Measurements from ENCODE around the gene METAP2. TPM values are rescaled to one million over a fixed set of nuclear protein-coding genes. Genes with fewer than 3 reads are reported as not detected.

METAP2 gene
- total RNA-seq, 1 experiment from 2014 or later, result 86.1 TPM

DNA sequence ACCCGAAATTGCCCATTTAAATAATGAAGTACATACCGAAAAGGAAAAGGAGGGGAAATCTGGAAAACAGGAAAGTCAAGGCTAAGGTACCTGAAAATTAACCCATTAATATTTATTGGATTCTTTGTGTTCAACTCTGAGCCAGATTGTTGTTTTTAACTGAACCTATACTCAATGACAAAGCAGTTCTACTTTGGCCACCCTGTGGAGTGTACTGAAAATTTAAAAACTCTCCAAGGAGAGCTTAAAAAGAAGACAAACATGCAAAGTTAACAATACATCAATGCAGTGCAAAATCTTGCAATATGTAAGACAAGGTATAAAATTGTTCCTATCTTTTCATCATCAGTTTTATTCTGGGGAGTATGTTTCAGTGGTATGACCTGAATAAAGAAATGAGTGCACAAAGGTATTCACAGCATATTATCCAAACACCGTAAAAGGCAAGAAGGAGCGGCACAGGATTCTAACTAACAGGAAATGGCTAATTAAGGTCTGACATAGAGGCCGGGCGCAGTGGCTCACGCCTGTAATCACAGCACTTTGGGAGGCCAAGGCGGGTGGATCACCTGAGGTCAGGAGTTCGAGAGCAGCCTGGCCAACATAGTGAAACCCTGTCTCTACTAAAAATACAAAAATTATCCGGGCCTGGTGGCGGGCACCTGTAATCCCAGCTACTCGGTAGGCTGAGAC is 75.6 kb downstream of the METAP2 start:
- BruUV-seq (replicated peaks), result no TSS peak
- ATAC-seq (no peak), DNase-seq (ENCODE audit: low read depth, low spot score) (no peak)
- POLR2A ChIA-PET, result no interaction called here
- Histone ChIP-seq H3K4me3 (ENCODE audit: low read depth in 2 of 2, low read length in 2 of 2) (no peak overlapping the region), H3K4me1 (ENCODE audit: control insufficient read depth, insufficient read depth, low read length) (no peaks in the 10 kb centered on the region), H3K27ac (ENCODE audit: low read length) (no peak overlapping the region), H3K36me3 (ENCODE audit: control insufficient read depth, insufficient read depth, low read length) (no peaks in the 10 kb centered on the region), H3K27me3 (ENCODE audit: control insufficient read depth, insufficient read depth, low read length) (peaks cover 12% of the 10 kb centered on the region; the same call in 1 of the 2 replicates), H3K9me3 (ENCODE audit: control insufficient read depth, insufficient read depth, low read depth, low read length) (peaks cover 6% of the 10 kb centered on the region; the same call in 1 of the 2 replicates)
- intact Hi-C loops (cut with micrococcal nuclease; ENCODE audit: unreplicated experiment), result no loop called here
- CTCF ChIA-PET, result no interaction called here
- in situ Hi-C loops (cut with HindIII; ENCODE audit: low pct_unique_long_range_greater_than_20kb, low sequenced_read_pairs), result no loop called here
- TF ChIP-seq, protein P1, sequence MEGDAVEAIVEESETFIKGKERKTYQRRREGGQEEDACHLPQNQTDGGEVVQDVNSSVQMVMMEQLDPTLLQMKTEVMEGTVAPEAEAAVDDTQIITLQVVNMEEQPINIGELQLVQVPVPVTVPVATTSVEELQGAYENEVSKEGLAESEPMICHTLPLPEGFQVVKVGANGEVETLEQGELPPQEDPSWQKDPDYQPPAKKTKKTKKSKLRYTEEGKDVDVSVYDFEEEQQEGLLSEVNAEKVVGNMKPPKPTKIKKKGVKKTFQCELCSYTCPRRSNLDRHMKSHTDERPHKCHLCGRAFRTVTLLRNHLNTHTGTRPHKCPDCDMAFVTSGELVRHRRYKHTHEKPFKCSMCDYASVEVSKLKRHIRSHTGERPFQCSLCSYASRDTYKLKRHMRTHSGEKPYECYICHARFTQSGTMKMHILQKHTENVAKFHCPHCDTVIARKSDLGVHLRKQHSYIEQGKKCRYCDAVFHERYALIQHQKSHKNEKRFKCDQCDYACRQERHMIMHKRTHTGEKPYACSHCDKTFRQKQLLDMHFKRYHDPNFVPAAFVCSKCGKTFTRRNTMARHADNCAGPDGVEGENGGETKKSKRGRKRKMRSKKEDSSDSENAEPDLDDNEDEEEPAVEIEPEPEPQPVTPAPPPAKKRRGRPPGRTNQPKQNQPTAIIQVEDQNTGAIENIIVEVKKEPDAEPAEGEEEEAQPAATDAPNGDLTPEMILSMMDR (IDR thresholded peaks at IDR 0.05), result no peak
- no peak for TF ChIP-seq POLR2AphosphoS5 (IDR thresholded peaks at IDR 0.05; ENCODE audit: low read depth, low read length)
- TF ChIP-seq, protein P2, sequence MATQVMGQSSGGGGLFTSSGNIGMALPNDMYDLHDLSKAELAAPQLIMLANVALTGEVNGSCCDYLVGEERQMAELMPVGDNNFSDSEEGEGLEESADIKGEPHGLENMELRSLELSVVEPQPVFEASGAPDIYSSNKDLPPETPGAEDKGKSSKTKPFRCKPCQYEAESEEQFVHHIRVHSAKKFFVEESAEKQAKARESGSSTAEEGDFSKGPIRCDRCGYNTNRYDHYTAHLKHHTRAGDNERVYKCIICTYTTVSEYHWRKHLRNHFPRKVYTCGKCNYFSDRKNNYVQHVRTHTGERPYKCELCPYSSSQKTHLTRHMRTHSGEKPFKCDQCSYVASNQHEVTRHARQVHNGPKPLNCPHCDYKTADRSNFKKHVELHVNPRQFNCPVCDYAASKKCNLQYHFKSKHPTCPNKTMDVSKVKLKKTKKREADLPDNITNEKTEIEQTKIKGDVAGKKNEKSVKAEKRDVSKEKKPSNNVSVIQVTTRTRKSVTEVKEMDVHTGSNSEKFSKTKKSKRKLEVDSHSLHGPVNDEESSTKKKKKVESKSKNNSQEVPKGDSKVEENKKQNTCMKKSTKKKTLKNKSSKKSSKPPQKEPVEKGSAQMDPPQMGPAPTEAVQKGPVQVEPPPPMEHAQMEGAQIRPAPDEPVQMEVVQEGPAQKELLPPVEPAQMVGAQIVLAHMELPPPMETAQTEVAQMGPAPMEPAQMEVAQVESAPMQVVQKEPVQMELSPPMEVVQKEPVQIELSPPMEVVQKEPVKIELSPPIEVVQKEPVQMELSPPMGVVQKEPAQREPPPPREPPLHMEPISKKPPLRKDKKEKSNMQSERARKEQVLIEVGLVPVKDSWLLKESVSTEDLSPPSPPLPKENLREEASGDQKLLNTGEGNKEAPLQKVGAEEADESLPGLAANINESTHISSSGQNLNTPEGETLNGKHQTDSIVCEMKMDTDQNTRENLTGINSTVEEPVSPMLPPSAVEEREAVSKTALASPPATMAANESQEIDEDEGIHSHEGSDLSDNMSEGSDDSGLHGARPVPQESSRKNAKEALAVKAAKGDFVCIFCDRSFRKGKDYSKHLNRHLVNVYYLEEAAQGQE (IDR thresholded peaks at IDR 0.05; ENCODE audit: insufficient read depth in 1 of 2, low read depth in 2 of 2, low read length in 1 of 2), result no peak
- no peak for TF ChIP-seq TCF7L2 (IDR thresholded peaks at IDR 0.05; ENCODE audit: low read depth, low read length)
- TF ChIP-seq SIN3A (IDR thresholded peaks at IDR 0.05; ENCODE audit: borderline replicate concordance, insufficient read depth, low read depth, low read length), result no peak

DNA sequence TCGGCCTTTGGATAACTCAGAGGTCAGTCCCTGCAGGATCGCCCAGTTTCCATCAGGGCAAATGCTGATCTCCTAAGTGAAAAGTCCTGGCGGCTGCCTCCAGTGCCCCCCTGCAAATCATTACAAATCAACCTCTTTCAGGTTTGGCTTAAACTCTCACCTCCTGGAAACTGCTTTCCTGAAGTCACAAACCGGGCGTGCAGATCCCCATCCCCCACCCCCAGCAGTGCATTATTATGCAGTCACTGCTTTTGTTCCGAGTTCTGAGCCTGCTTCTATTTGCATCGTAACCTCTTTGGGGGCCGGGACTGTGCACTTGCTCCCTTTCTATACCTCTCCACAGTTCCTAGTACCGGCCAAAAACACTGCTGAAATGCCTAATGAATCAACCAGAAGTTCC is 77.4 kb downstream of the METAP2 start, which contains the start of gene USP44:
TSS of gene USP44 (minus strand) at position 172 of the 400 bp plus-strand sequence. CDS start 17,220 bp downstream, outside the sequence.
- ATAC-seq (no peak), DNase-seq (ENCODE audit: low read depth, low spot score) (no peak)
- BruUV-seq (replicated peaks), result no TSS peak
- peaks cover 12% of the 10 kb centered on the region; the same call in 1 of the 2 replicates for H3K27me3 ChIP-seq (ENCODE audit: control insufficient read depth, insufficient read depth, low read length)
- no peak for TF ChIP-seq SIN3A (IDR thresholded peaks at IDR 0.05; ENCODE audit: borderline replicate concordance, insufficient read depth, low read depth, low read length)
- no peak for TF ChIP-seq POLR2AphosphoS5 (IDR thresholded peaks at IDR 0.05; ENCODE audit: low read depth, low read length)
- TF ChIP-seq, protein P2 (IDR thresholded peaks at IDR 0.05; ENCODE audit: insufficient read depth in 1 of 2, low read depth in 2 of 2, low read length in 1 of 2), result no peak
- TF ChIP-seq, protein P1 (IDR thresholded peaks at IDR 0.05), result no peak
- POLR2A ChIA-PET, result no interaction called here
- H3K36me3 ChIP-seq (ENCODE audit: control insufficient read depth, insufficient read depth, low read length), result no peaks in the 10 kb centered on the region
- H3K27ac ChIP-seq (ENCODE audit: low read length), result no peak within 1 kb of the TSS
- H3K9me3 ChIP-seq (ENCODE audit: control insufficient read depth, insufficient read depth, low read depth, low read length), result peaks cover 6% of the 10 kb centered on the region; the same call in 1 of the 2 replicates
- CTCF ChIA-PET, result no interaction called here
- in situ Hi-C loops (cut with HindIII; ENCODE audit: low pct_unique_long_range_greater_than_20kb, low sequenced_read_pairs), result no loop called here
- no peak within 1 kb of the TSS for H3K4me3 ChIP-seq (ENCODE audit: low read depth in 2 of 2, low read length in 2 of 2)
- intact Hi-C loops (cut with micrococcal nuclease; ENCODE audit: unreplicated experiment), result no loop called here
- no peaks in the 10 kb centered on the region for H3K4me1 ChIP-seq (ENCODE audit: control insufficient read depth, insufficient read depth, low read length)

Measured in Panc1 (cell line).